ENCODE results near the gene EEFSEC. TPM values are rescaled to one million over a fixed set of nuclear protein-coding genes. Genes with fewer than 3 reads are reported as not detected.
A peak's percentile ranks its signal among the peaks of the same experiment; 100 is the strongest.

EEFSEC gene
- total RNA-seq, 1 donor from 2014 or later: 15.6 TPM

DNA sequence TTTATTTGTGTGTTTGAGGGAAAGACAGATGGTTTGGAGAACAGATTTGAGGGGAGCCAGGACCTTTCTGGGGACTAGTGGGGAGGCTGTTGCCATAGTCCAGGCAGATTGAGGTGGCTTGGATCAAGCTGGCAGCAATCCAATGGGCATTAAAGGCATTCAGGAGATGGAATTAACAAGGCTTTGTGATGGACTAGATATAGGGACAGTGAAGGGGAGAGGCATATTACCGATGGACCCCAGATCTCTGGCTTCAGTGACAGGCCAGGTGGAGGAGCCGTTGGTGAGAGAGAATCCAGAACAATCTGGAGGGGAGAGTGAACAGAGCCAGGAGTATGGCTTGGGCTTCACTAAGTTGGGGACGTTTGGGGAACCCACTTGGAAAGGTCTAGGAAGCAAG lies 124.8 kb downstream of the EEFSEC start:
- H3K4me1 Mint-ChIP-seq (ENCODE audit: unreplicated experiment): peaks cover 84% of the 10 kb centered on the region
- TF ChIP-seq, protein P1, sequence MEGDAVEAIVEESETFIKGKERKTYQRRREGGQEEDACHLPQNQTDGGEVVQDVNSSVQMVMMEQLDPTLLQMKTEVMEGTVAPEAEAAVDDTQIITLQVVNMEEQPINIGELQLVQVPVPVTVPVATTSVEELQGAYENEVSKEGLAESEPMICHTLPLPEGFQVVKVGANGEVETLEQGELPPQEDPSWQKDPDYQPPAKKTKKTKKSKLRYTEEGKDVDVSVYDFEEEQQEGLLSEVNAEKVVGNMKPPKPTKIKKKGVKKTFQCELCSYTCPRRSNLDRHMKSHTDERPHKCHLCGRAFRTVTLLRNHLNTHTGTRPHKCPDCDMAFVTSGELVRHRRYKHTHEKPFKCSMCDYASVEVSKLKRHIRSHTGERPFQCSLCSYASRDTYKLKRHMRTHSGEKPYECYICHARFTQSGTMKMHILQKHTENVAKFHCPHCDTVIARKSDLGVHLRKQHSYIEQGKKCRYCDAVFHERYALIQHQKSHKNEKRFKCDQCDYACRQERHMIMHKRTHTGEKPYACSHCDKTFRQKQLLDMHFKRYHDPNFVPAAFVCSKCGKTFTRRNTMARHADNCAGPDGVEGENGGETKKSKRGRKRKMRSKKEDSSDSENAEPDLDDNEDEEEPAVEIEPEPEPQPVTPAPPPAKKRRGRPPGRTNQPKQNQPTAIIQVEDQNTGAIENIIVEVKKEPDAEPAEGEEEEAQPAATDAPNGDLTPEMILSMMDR (IDR thresholded peaks at IDR 0.05): no peak
- H3K4me3 Mint-ChIP-seq (ENCODE audit: unreplicated experiment): no peak overlapping the region
- no peaks in the 10 kb centered on the region for H3K36me3 Mint-ChIP-seq (ENCODE audit: unreplicated experiment)
- DNase-seq (ENCODE audit: extremely low spot score, unreplicated experiment): peak; percentile 51
- peak overlapping the region; percentile 72 for H3K27ac Mint-ChIP-seq (ENCODE audit: unreplicated experiment)
- H3K9me3 Mint-ChIP-seq (ENCODE audit: unreplicated experiment): no peaks in the 10 kb centered on the region
- no peaks in the 10 kb centered on the region for H3K27me3 Mint-ChIP-seq (ENCODE audit: unreplicated experiment)

DNA sequence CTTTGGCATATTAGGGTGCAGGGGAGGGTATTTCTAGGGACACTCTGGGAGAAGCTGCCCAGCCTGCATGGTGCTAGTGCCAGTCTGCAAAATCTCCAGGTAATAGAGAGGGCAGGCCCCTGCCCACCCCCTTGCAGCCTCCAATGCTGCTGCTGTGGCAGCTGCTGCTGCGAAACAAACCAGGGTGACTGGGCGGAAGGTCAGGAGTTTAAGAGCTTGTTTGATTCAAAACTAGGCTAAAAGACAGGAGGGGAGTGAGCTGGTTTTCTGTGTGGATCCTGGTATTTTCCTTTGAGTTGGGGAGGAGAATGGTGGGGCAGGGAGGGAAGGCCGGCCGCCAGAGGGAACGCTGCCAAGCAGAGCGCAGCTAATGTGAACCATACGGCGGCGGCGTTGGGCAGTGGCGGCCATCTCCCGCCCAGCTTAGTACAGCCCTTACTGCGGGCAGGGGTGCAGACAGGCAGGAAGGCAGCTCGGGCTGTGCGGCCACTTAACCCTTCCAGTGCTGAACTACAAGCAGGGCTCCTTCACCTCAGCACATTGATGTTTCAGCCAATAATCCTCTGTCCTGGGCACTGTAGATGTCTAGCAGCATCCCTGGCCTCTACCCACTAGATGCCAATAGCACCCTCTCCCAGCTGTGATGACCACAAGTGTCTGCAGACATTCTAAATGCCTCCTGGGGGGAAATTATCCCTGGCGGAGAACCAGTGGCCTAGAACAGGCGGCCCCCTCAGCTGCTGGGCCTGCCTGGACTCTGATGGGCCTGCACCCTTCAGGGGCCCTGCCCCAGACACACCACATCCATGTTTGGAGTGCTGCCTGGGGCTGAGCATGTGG lies 125.7 kb downstream of the EEFSEC start:
- Mint-ChIP-seq H3K27ac (ENCODE audit: unreplicated experiment) (peak overlapping the region; percentile 72), H3K4me1 (ENCODE audit: unreplicated experiment) (peaks cover 85% of the 10 kb centered on the region), H3K27me3 (ENCODE audit: unreplicated experiment) (no peaks in the 10 kb centered on the region), H3K4me3 (ENCODE audit: unreplicated experiment) (peak overlapping the region; percentile 8), H3K36me3 (ENCODE audit: unreplicated experiment) (peaks cover under 1% of the 10 kb centered on the region), H3K9me3 (ENCODE audit: unreplicated experiment) (no peaks in the 10 kb centered on the region)
- peak; percentile 95 for DNase-seq (ENCODE audit: extremely low spot score, unreplicated experiment)
- TF ChIP-seq, protein P1 (IDR thresholded peaks at IDR 0.05): peak; percentile 47

DNA sequence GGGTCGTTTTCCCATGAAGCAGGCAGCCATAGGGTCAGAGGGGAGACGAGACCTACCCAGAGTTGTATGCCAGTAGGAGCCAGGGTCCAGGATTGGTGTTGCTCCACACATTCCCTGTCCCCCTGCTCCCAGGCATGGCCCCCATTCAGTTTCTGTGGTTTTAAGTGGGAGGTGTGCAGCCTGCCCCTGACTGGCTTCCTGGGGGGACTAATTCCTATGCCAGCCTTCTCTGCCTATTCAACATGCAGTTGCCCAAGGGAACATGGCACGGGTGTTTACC lies 126.3 kb downstream of the EEFSEC start:
- peaks cover 2% of the 10 kb centered on the region for H3K36me3 Mint-ChIP-seq (ENCODE audit: unreplicated experiment)
- peak overlapping the region; percentile 72 for H3K27ac Mint-ChIP-seq (ENCODE audit: unreplicated experiment)
- DNase-seq (ENCODE audit: extremely low spot score, unreplicated experiment): no peak
- H3K4me3 Mint-ChIP-seq (ENCODE audit: unreplicated experiment): no peak overlapping the region
- H3K9me3 Mint-ChIP-seq (ENCODE audit: unreplicated experiment): no peaks in the 10 kb centered on the region
- H3K27me3 Mint-ChIP-seq (ENCODE audit: unreplicated experiment): no peaks in the 10 kb centered on the region
- H3K4me1 Mint-ChIP-seq (ENCODE audit: unreplicated experiment): peaks cover 81% of the 10 kb centered on the region
- TF ChIP-seq, protein P1 (IDR thresholded peaks at IDR 0.05): no peak

DNA sequence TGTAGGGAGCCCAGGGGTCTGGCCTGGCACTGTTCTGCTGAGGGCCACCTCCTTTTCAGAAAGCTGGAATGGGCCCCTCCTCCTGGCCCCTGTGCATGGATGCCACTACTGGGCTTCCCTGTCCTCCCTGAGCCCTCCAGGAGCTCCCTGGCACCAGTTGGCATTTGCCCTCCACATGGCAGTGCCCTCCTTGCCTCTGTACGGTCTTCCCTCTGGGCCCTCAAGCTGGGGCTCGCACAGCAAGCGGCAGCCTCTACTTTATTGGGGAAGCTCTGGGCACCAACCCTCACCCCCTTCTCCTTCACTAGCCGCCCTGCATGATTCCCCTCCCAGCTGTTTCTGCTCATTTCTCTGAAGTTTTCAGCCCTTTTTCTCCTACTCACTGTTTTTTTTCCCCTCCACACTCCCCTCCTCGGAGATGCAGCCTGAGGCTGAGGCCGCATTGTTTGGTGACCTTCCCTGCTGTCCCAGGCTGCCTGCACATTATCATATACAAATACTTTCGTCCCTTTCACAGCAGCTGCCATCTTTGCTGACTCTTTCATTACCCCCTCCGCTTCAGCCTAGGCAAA lies 127.3 kb downstream of the EEFSEC start:
- TF ChIP-seq, protein P1 (IDR thresholded peaks at IDR 0.05): no peak
- H3K4me1 Mint-ChIP-seq (ENCODE audit: unreplicated experiment): peaks cover 70% of the 10 kb centered on the region
- peak; percentile 72 for DNase-seq (ENCODE audit: extremely low spot score, unreplicated experiment)
- H3K9me3 Mint-ChIP-seq (ENCODE audit: unreplicated experiment): no peaks in the 10 kb centered on the region
- H3K27me3 Mint-ChIP-seq (ENCODE audit: unreplicated experiment): no peaks in the 10 kb centered on the region
- peak overlapping the region; percentile 72 for H3K27ac Mint-ChIP-seq (ENCODE audit: unreplicated experiment)
- peaks cover 2% of the 10 kb centered on the region for H3K36me3 Mint-ChIP-seq (ENCODE audit: unreplicated experiment)
- no peak overlapping the region for H3K4me3 Mint-ChIP-seq (ENCODE audit: unreplicated experiment)

DNA sequence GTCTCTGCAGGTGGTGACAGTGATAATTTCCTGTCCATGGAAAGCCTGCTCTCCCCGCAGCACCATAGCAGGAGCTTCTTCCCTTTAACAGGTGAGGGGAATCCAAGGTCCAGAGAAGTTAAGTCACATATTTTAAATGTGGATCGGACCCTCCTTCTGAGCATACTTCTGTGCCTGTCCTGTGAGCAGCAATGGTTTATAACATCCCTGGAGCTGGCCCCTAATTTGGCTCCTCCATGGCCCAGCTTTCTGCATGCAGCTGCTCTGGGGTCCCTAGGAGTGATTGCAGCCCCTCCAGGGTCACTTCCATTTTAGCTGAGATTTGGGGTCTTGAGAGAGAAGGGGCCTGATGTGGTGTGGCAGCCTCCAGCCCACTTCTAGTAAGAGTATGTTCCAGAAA lies 127.8 kb downstream of the EEFSEC start:
- DNase-seq (ENCODE audit: extremely low spot score, unreplicated experiment): peak; percentile 54
- Mint-ChIP-seq H3K36me3 (ENCODE audit: unreplicated experiment) (peaks cover 2% of the 10 kb centered on the region), H3K4me3 (ENCODE audit: unreplicated experiment) (no peak overlapping the region), H3K27ac (ENCODE audit: unreplicated experiment) (peak overlapping the region; percentile 72), H3K4me1 (ENCODE audit: unreplicated experiment) (peaks cover 66% of the 10 kb centered on the region), H3K27me3 (ENCODE audit: unreplicated experiment) (no peaks in the 10 kb centered on the region), H3K9me3 (ENCODE audit: unreplicated experiment) (no peaks in the 10 kb centered on the region)
- TF ChIP-seq, protein P1 (IDR thresholded peaks at IDR 0.05): no peak
